GM23248 (cell line): ENCODE measurements around the gene RBKS. TPM values are rescaled to one million over a fixed set of nuclear protein-coding genes. Genes with fewer than 3 reads are reported as not detected.

Experiments used
- DNase-seq: peaks from one replicate; pipeline ENCODE4 v3.0.0-alpha.2; 2015
- H2AFZ ChIP-seq: fragments of 200-600 bp; sonication (generic); 2 replicates; pipeline ENCODE4 v1.6.1; 2016; ENCODE audit warnings: antibody characterized with exemption
- H3F3A ChIP-seq: fragments of 200-600 bp; sonication (generic); 2 replicates; pipeline ENCODE4 v1.6.1; 2016; ENCODE audit warnings: mild to moderate bottlenecking, antibody characterized with exemption, mixed run types; ENCODE audit not compliant: insufficient read depth
- H3K27ac ChIP-seq: fragments of 200-600 bp; sonication (generic); 2 replicates; pipeline ENCODE4 v1.5.1; 2016; ENCODE audit warnings: mild to moderate bottlenecking
- H3K27me3 ChIP-seq: fragments of 200-600 bp; sonication (generic); replicated peaks from 2 replicates; pipeline ENCODE4 v1.6.1; 2016; ENCODE audit warnings: mild to moderate bottlenecking; ENCODE audit not compliant: insufficient read depth
- H3K36me3 ChIP-seq: fragments of 200-600 bp; sonication (generic); 2 replicates; pipeline ENCODE4 v1.6.1; 2016; ENCODE audit warnings: low read depth, mild to moderate bottlenecking
- H3K4me1 ChIP-seq: fragments of 200-600 bp; sonication (generic); 2 replicates; pipeline ENCODE4 v1.6.1; 2016; ENCODE audit warnings: mild to moderate bottlenecking; ENCODE audit not compliant: insufficient read depth
- H3K4me2 ChIP-seq: fragments of 200-600 bp; sonication (generic); one replicate; pipeline ENCODE4 v1.6.1; 2016; ENCODE audit warnings: mild to moderate bottlenecking; ENCODE audit not compliant: unreplicated experiment
- H3K4me3 ChIP-seq: fragments of 200-600 bp; sonication (generic); 2 replicates; pipeline ENCODE4 v1.5.1; 2016; ENCODE audit warnings: mild to moderate bottlenecking
- H3K79me2 ChIP-seq: fragments of 200-600 bp; sonication (generic); 2 replicates; pipeline ENCODE4 v1.6.1; 2016; ENCODE audit warnings: mild to moderate bottlenecking; ENCODE audit not compliant: insufficient read depth
- H3K9ac ChIP-seq: fragments of 200-600 bp; sonication (generic); 2 replicates; pipeline ENCODE4 v1.6.1; 2016; ENCODE audit warnings: mild to moderate bottlenecking
- H3K9me2 ChIP-seq: fragments of 200-600 bp; sonication (generic); 2 replicates; pipeline ENCODE4 v1.6.1; 2016; ENCODE audit warnings: mixed run types, mild to moderate bottlenecking, moderate library complexity; ENCODE audit not compliant: insufficient read depth
- H3K9me3 ChIP-seq: fragments of 200-600 bp; sonication (generic); one replicate; pipeline ENCODE4 v1.6.1; 2017; ENCODE audit warnings: low read depth
- H4K20me1 ChIP-seq: fragments of 200-600 bp; sonication (generic); 2 replicates; pipeline ENCODE4 v1.6.0; 2016; ENCODE audit not compliant: insufficient read depth
- EZH2 ChIP-seq: fragments of 200-600 bp; sonication (generic); IDR thresholded peaks from 2 replicates; pipeline ENCODE4 v1.6.1; 2018; ENCODE audit warnings: antibody characterized with exemption, mild to moderate bottlenecking; ENCODE audit not compliant: insufficient read depth, poor library complexity, severe bottlenecking
- EZH2phosphoT487 ChIP-seq: fragments of 200-600 bp; sonication (generic); IDR thresholded peaks from 2 replicates; pipeline ENCODE4 v1.6.1; 2018; ENCODE audit warnings: antibody characterized with exemption, moderate library complexity, mild to moderate bottlenecking, low read depth; ENCODE audit not compliant: insufficient read depth
- WGBS, 2 experiments: methylation state at CpG; one replicate each; pipeline ENCODE4 v1.1.6; 2015 to 2017; ENCODE audit warnings: low lambda C conversion rate in 2 of 2, low coverage in 1 of 2; ENCODE audit errors: missing lambda C conversion rate in 2 of 2; 5-methylcytosine and 5-hydroxymethylcytosine counted together
- in situ Hi-C: fragments of 300-500 bp; cut with MboI; formaldehyde crosslinking; loops from 2 replicates; pipeline ENCODE4 v1.15.0; 2020
- polyA plus RNA-seq: library from polyadenylated mRNA; unstranded; fragments of >200 nt; fragmentation: Nextera tagmentation; extraction: Ambion mirVana; gene quantifications from 2 replicates; pipeline ENCODE4 v1.2.1, GENCODE V29; 2016
- total RNA-seq: library from RNA; depleted of rRNA; stranded (reverse); fragments of >200 nt; shearing (Covaris generic); gene quantifications from 2 replicates; pipeline ENCODE4 v1.2.3, GENCODE V29; 2014

RBKS gene
- total and polyA plus RNA-seq, 2 experiments from 2014 or later = 2.8 to 3.6 TPM

DNA sequence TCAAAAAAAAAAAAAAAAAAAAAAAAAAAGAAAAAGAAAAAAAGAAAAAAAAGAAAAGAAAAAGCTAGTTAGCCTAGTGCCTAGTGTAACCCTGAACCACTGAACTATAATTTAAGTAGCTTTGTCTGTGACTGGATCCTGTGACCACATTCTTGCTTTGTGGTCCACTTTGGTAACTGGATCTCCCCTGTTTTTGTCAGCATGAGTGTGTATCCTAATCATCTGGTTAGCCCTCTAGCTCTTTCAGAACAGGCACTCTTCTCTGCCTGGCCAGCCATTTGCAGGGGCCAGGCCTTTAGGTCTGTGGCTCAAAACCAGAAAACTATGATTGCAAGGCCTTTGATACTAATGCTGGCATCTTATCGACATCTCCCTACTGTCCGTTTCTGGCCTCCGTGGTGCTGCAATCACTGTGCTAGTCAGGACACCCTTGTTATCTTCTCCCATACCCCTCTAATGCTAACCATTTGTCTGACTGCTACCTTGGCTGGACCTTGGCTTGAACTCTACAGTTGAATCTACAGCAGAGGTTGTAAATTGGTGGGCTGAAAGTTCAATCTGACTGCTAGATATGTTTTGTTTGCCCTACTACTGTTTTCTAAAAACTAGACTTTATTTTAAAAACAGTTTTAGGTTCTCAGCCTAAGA, 40.5 kb downstream of the RBKS start:
- Histone ChIP-seq H3K27ac (no peak overlapping the region), H3K9me3 (no peaks in the 10 kb centered on the region), H3K9ac (no peak overlapping the region), H4K20me1 (no peaks in the 10 kb centered on the region), H3K79me2 (no peaks in the 10 kb centered on the region), H3K4me3 (no peak overlapping the region), H3K9me2 (no peaks in the 10 kb centered on the region), H3K27me3 (no peaks in the 10 kb centered on the region), H2AFZ (no peak overlapping the region), H3K4me1 (no peaks in the 10 kb centered on the region), H3K4me2 (no peak overlapping the region), H3K36me3 (no peaks in the 10 kb centered on the region), H3F3A (no peaks in the 10 kb centered on the region; the same call in 1 of the 2 replicates)
- TF ChIP-seq EZH2 (no peak), EZH2phosphoT487 (no peak)
- in situ Hi-C loops = no loop called here
- no peak for DNase-seq
- 84 to 92% methylated on average over 3 of the region's 3 CpGs for WGBS, 2 experiments

DNA sequence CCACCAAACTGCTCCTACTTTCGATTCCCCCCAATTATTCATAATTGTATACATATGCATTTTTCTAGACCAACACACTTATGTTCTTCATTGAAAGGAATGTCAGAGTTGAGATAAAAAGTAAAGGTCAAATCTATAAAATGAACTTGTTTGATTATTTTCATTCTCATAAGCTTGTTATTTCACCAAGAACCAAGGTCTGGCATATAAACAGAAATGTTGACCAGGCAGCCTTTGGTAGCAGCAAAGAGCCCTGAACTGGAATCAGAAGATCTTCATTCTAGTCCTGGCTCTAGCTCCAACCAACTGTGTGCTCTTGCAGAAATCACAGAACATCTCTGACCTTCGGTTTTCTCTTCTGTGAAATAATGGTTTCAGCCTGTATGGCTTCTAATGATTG, 42.9 kb downstream of the RBKS start:
- no peak overlapping the region for H2AFZ ChIP-seq
- H3K4me2 ChIP-seq = no peak overlapping the region
- no peaks in the 10 kb centered on the region for H4K20me1 ChIP-seq
- H3K9me2 ChIP-seq = no peaks in the 10 kb centered on the region
- H3K27me3 ChIP-seq = no peaks in the 10 kb centered on the region
- 91 to 92% methylated on average over 2 of the region's 2 CpGs for WGBS, 2 experiments
- no peaks in the 10 kb centered on the region for H3K4me1 ChIP-seq
- H3K4me3 ChIP-seq = no peak overlapping the region
- no peak overlapping the region for H3K9ac ChIP-seq
- in situ Hi-C loops = no loop called here
- no peak for DNase-seq
- no peaks in the 10 kb centered on the region for H3F3A ChIP-seq
- TF ChIP-seq EZH2 (no peak), EZH2phosphoT487 (no peak)
- no peaks in the 10 kb centered on the region for H3K9me3 ChIP-seq
- H3K79me2 ChIP-seq = no peaks in the 10 kb centered on the region
- H3K36me3 ChIP-seq = no peaks in the 10 kb centered on the region
- no peak overlapping the region for H3K27ac ChIP-seq

DNA sequence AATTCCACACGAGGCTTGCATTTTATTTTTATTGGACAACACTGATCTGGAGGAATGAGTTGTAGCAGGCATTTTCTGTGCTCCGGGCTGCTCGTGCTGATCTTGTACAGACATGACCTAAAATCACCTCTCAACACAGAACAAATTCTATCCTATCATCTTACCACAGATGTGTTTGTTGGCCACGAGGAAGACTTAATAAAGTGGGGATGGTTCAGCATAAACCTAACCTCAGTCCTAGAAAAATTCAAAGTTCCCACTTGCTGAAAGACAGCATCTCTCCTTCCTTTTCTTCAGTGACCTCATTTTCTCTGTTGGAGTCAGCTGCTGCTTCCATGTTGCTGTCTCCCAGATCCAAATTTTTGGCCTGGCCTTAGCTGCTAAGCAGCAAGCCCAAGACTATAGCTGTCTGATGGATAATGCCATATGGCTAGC, 45.3 kb downstream of the RBKS start:
- no peaks in the 10 kb centered on the region for H3K79me2 ChIP-seq
- H4K20me1 ChIP-seq = no peaks in the 10 kb centered on the region
- H3K27me3 ChIP-seq = no peaks in the 10 kb centered on the region
- no peaks in the 10 kb centered on the region for H3K36me3 ChIP-seq
- H3K9me2 ChIP-seq = no peaks in the 10 kb centered on the region
- 51 to 64% methylated on average over 4 of the region's 4 CpGs for WGBS, 2 experiments
- no peaks in the 10 kb centered on the region for H3F3A ChIP-seq
- H3K4me1 ChIP-seq = no peaks in the 10 kb centered on the region
- H3K27ac ChIP-seq = no peak overlapping the region
- TF ChIP-seq EZH2 (no peak), EZH2phosphoT487 (no peak)
- in situ Hi-C loops = no loop called here
- DNase-seq = no peak
- H2AFZ ChIP-seq = no peak overlapping the region
- no peak overlapping the region for H3K9ac ChIP-seq
- no peak overlapping the region for H3K4me3 ChIP-seq
- no peak overlapping the region for H3K4me2 ChIP-seq
- no peaks in the 10 kb centered on the region for H3K9me3 ChIP-seq

DNA sequence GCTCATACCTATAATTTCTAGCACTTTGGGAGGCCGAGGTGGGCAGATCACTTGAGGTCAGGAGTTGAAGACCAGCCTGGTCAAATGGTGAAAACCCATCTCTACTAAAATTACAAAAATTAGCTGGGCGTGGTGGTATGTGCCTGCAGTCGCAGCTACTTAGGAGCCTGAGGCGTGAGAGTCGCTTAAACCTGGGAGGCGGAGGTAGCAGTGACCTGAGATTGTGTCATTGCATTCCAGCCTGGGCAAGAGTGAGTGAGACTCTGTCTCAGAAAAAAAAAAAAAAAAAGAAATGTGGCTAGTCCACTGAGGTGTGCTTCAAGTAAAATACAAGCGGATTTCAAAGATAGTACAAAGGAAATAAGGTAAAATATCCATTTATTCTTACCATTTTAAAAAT, 46.2 kb downstream of the RBKS start:
- Histone ChIP-seq H3K4me2 (no peak overlapping the region), H4K20me1 (no peaks in the 10 kb centered on the region)
- 95 to 97% methylated on average over 7 of the region's 7 CpGs for WGBS, 2 experiments

More for the DNA sequence above, 46.2 kb downstream of the RBKS start:
- H3K4me1 ChIP-seq = no peaks in the 10 kb centered on the region
- no peak overlapping the region for H2AFZ ChIP-seq
- in situ Hi-C loops = no loop called here
- no peaks in the 10 kb centered on the region for H3K27me3 ChIP-seq
- no peak overlapping the region for H3K9ac ChIP-seq
- TF ChIP-seq EZH2phosphoT487 (no peak), EZH2 (no peak)
- no peaks in the 10 kb centered on the region for H3K9me3 ChIP-seq
- H3K9me2 ChIP-seq = no peaks in the 10 kb centered on the region
- no peaks in the 10 kb centered on the region for H3K36me3 ChIP-seq
- no peak for DNase-seq
- H3K27ac ChIP-seq = no peak overlapping the region
- no peaks in the 10 kb centered on the region for H3K79me2 ChIP-seq
- no peaks in the 10 kb centered on the region for H3F3A ChIP-seq
- H3K4me3 ChIP-seq = no peak overlapping the region
